ENCODE data around the gene FZD4.

DNA sequence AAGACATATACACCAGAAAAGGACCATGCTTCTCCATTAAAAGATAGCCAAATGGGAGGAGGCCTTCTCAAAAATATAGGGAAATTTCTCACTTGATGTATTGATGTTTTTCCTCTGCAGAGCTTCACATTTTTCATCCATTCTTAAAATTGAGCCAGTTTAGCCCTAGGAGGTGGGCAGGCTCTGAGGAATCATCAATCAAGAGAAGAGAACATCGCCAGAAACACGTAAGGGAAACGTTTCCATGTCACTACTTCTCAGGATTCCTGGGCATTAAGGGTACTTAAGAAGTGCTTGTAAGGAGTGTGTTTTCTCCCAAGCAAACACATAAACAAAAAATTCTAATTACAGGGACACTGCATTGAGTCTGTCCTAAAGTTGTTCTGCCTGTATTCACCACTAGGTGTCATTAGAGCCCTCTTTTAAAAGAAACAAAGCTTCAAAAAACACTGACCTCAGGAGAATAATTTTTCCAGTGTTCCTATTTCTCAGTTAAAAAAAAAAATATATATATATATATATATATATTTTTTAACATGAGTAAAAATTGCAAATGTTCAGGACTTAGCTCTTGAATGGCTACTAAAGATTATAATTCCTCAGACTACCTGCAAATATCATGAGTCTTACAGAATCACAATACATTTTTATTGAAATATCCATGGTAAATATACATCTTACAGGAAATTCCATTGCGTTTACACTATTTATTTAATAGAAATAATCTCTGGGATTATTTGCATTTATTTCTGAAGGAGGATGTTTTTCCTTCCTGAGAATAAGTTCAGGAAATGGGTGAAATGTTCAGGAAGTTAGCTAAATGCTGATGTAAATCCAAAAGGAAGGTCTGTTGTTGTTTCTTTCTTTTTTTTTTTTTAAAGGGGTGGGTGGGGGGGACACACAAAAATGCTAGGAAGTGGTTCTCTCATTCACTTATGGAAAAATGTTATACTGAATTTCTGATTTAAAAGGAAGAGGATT, 16.0 kb downstream of the FZD4 start:
- TF ChIP-seq, protein P1, sequence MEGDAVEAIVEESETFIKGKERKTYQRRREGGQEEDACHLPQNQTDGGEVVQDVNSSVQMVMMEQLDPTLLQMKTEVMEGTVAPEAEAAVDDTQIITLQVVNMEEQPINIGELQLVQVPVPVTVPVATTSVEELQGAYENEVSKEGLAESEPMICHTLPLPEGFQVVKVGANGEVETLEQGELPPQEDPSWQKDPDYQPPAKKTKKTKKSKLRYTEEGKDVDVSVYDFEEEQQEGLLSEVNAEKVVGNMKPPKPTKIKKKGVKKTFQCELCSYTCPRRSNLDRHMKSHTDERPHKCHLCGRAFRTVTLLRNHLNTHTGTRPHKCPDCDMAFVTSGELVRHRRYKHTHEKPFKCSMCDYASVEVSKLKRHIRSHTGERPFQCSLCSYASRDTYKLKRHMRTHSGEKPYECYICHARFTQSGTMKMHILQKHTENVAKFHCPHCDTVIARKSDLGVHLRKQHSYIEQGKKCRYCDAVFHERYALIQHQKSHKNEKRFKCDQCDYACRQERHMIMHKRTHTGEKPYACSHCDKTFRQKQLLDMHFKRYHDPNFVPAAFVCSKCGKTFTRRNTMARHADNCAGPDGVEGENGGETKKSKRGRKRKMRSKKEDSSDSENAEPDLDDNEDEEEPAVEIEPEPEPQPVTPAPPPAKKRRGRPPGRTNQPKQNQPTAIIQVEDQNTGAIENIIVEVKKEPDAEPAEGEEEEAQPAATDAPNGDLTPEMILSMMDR (IDR thresholded peaks at IDR 0.05), result peak in 2 of 3 donors; percentile 66 to 78
- TF ChIP-seq POLR2A (IDR thresholded peaks at IDR 0.05) (no peak), EP300 (IDR thresholded peaks at IDR 0.05) (no peak)

Measured in ovary (tissue), 3 donors.